HTR-8/SVneo (cell line): ENCODE measurements around the gene KANK3.
"Not testable (repeated sequence)": the region's sequence is repeated elsewhere in the genome, so short reads cannot be mapped to it uniquely, and the experiment has no call there.

Experiments
- DNase-seq: peaks from one replicate; pipeline ENCODE4 v3.0.0; 2011; ENCODE audit warnings: low spot score, mixed read lengths; ENCODE audit not compliant: insufficient read length
- FAIRE-seq: peaks from 2 replicates; lab custom pipeline; 2011; peaks lifted over from hg19 to GRCh38; lab: Jason Lieb, UNC

The KANK3 gene

DNA sequence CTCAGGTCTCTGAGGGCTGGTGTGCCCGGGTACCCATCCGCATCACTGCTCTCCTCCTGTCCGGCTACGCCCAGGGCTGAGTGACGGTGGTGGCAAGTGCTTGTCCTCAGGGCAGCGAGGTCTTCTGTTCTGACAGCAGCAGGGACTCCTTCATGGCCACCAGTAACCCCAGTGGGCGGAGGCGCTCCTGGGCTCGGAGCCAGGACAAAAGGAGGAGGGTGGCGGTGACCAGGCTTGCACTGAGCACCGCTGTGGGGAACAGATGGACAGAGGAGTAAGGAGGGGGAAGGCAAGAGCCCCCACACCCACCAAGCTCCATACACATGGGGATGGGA, 40.7 kb downstream of the KANK3 start:
- FAIRE-seq (no peak), DNase-seq (no peak)

DNA sequence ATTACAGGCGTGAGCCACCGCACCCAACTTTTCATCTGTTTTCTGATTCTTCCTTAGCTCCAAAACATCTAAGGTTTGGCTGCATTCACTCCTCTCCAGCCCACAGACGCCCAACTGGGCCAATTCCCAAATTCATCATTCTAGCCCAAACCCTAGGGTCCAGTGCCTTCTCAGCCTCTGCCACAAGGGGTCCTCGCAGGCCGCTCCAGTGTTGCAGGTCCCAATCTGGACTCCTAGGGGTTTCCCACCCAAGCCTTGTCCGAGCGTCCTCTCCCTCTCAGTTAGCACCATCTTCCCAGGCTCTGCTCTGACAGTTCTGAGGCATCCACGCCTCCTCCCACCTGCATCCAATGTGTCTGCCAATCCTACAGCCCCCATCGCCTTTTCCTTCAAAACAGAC, 51.7 kb downstream of the KANK3 start:
- not testable (repeated sequence) for FAIRE-seq, DNase-seq

DNA sequence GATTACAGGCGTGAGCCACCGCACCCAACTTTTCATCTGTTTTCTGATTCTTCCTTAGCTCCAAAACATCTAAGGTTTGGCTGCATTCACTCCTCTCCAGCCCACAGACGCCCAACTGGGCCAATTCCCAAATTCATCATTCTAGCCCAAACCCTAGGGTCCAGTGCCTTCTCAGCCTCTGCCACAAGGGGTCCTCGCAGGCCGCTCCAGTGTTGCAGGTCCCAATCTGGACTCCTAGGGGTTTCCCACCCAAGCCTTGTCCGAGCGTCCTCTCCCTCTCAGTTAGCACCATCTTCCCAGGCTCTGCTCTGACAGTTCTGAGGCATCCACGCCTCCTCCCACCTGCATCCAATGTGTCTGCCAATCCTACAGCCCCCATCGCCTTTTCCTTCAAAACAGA, 66.6 kb downstream of the KANK3 start:
- DNase-seq: not testable (repeated sequence)
- FAIRE-seq: peak; percentile 69
